ENCODE results near the gene DOCK1. TPM values are rescaled to one million over a fixed set of nuclear protein-coding genes. Genes with fewer than 3 reads are reported as not detected.
A peak's percentile ranks its signal among the peaks of the same experiment; 100 is the strongest.
"Not testable (repeated sequence)": the region's sequence is repeated elsewhere in the genome, so short reads cannot be mapped to it uniquely, and the experiment has no call there.

Gene DOCK1
- total RNA-seq, 2 donors from 2014 or later = 72.4 to 89.3 TPM

DNA sequence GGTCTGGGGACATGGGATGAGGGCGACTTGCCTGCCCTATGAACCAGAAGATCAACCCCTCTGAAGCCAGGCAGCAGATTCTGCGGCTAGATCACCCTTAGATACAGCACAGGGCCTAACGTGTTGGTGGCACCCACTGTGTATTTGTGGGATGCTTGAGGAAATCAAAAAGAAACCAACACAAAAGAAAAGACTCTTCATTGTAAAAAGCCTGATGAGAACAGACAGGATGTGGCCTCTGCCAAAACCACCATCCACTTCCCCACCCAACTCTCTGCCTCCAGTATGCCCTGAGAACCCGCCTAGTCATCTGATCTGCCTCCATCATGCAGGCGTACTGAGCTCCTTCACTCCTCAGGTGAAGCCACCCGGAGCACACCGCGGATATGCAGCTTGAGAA lies 388.4 kb downstream of the DOCK1 start:
- Histone ChIP-seq H3K4me1 (ENCODE audit: control insufficient read depth, insufficient read depth, low read length) (no peaks in the 10 kb centered on the region), H3K4me3 (ENCODE audit: low read length) (no peak overlapping the region), H3K27ac (ENCODE audit: low read depth, low read length) (no peak overlapping the region), H3K27me3 (ENCODE audit: control insufficient read depth, insufficient read depth, low read length, poor library complexity, severe bottlenecking) (no peaks in the 10 kb centered on the region), H3K9ac (ENCODE audit: extremely low read depth, low read length, poor library complexity, severe bottlenecking) (no peak overlapping the region), H3K9me3 (ENCODE audit: control insufficient read depth, low read length) (no peaks in the 10 kb centered on the region), H3K36me3 (ENCODE audit: control insufficient read depth, insufficient read depth, low read length) (no peaks in the 10 kb centered on the region)
- TF ChIP-seq, protein P1, sequence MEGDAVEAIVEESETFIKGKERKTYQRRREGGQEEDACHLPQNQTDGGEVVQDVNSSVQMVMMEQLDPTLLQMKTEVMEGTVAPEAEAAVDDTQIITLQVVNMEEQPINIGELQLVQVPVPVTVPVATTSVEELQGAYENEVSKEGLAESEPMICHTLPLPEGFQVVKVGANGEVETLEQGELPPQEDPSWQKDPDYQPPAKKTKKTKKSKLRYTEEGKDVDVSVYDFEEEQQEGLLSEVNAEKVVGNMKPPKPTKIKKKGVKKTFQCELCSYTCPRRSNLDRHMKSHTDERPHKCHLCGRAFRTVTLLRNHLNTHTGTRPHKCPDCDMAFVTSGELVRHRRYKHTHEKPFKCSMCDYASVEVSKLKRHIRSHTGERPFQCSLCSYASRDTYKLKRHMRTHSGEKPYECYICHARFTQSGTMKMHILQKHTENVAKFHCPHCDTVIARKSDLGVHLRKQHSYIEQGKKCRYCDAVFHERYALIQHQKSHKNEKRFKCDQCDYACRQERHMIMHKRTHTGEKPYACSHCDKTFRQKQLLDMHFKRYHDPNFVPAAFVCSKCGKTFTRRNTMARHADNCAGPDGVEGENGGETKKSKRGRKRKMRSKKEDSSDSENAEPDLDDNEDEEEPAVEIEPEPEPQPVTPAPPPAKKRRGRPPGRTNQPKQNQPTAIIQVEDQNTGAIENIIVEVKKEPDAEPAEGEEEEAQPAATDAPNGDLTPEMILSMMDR (conservative IDR thresholded peaks at IDR 0.05) = no peak
- DNase-seq = no peak
- 96 to 100% methylated on average over 2 to 8 of the region's 8 CpGs for WGBS, 2 experiments (ENCODE audit: insufficient coverage in 1 of 2, insufficient read length in 1 of 2)
- Mint-ChIP-seq H3K9me3 (peaks cover 14% of the 10 kb centered on the region), H3K27me3 (ENCODE audit: insufficient read depth) (no peaks in the 10 kb centered on the region), H3K27ac (peak overlapping the region; percentile 71), H3K4me1 (peaks cover 9% of the 10 kb centered on the region), H3K36me3 (ENCODE audit: low read depth) (peaks cover 20% of the 10 kb centered on the region), H3K4me3 (no peak overlapping the region)

DNA sequence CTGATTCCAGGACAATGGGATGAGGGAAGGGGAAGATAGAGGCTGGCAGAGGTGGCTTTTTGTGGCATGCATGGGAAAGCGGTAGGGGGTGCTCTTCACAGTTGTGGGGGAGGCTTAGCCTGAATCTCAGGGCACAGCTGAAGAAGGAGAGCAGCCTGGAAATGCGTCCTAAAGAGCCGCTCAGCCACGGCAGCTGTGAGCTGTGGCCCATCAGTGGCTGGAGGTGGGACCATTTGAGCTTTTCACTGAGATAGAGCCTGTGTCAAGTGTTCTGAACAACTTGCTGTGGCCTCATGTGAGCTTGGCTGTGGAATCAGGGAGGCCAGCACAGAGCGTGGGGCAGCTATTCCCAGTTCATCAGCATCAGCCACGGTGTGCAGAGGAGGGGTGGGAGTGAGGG lies 391.5 kb downstream of the DOCK1 start:
- Histone ChIP-seq H3K9me3 (ENCODE audit: control insufficient read depth, low read length) (no peaks in the 10 kb centered on the region), H3K27me3 (ENCODE audit: control insufficient read depth, insufficient read depth, low read length, poor library complexity, severe bottlenecking) (no peaks in the 10 kb centered on the region)

DNA sequence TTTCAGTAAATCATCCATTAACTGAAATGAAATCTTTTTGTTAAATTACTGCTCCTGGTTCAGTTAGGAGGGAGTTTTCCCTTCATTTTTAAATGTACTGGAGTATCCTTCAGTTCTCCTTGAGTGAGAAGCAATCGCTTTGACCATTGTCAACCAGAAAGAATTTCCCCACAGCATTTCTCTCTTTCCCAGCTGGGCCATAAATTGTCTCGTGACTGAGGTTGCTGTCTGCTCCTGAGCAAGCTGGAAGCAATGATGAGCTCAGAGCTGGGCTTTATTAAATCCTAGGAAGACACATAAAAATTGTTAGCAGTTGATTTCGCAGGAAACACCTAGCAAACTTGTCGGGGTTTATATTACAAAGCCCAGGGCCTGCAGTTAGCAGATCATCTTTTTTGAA lies 393.2 kb downstream of the DOCK1 start:
- Mint-ChIP-seq H3K9me3 (no peaks in the 10 kb centered on the region), H3K27ac (no peak overlapping the region), H3K27me3 (ENCODE audit: insufficient read depth) (no peaks in the 10 kb centered on the region), H3K4me1 (peaks cover 12% of the 10 kb centered on the region), H3K36me3 (ENCODE audit: low read depth) (peaks cover 12% of the 10 kb centered on the region), H3K4me3 (no peak overlapping the region)
- Histone ChIP-seq H3K4me1 (ENCODE audit: control insufficient read depth, insufficient read depth, low read length) (no peaks in the 10 kb centered on the region), H3K9me3 (ENCODE audit: control insufficient read depth, low read length) (no peaks in the 10 kb centered on the region), H3K27me3 (ENCODE audit: control insufficient read depth, insufficient read depth, low read length, poor library complexity, severe bottlenecking) (no peaks in the 10 kb centered on the region), H3K9ac (ENCODE audit: extremely low read depth, low read length, poor library complexity, severe bottlenecking) (no peak overlapping the region), H3K4me3 (ENCODE audit: low read length) (no peak overlapping the region), H3K36me3 (ENCODE audit: control insufficient read depth, insufficient read depth, low read length) (no peaks in the 10 kb centered on the region), H3K27ac (ENCODE audit: low read depth, low read length) (no peak overlapping the region)
- WGBS, 2 experiments (ENCODE audit: insufficient coverage in 1 of 2, insufficient read length in 1 of 2) = 92 to 95% methylated on average over 4 of the region's 4 CpGs
- no peak for DNase-seq
- TF ChIP-seq, protein P1 (conservative IDR thresholded peaks at IDR 0.05) = no peak

More for the DNA sequence above, 391.5 kb downstream of the DOCK1 start:
- Histone ChIP-seq H3K27ac (ENCODE audit: low read depth, low read length) (no peak overlapping the region), H3K36me3 (ENCODE audit: control insufficient read depth, insufficient read depth, low read length) (no peaks in the 10 kb centered on the region), H3K4me3 (ENCODE audit: low read length) (no peak overlapping the region), H3K4me1 (ENCODE audit: control insufficient read depth, insufficient read depth, low read length) (no peaks in the 10 kb centered on the region), H3K9ac (ENCODE audit: extremely low read depth, low read length, poor library complexity, severe bottlenecking) (no peak overlapping the region)
- TF ChIP-seq, protein P1 (conservative IDR thresholded peaks at IDR 0.05) = no peak
- DNase-seq = no peak
- no peak overlapping the region for H3K27ac Mint-ChIP-seq
- no peak overlapping the region for H3K4me3 Mint-ChIP-seq
- peaks cover 9% of the 10 kb centered on the region for H3K4me1 Mint-ChIP-seq
- H3K27me3 Mint-ChIP-seq (ENCODE audit: insufficient read depth) = no peaks in the 10 kb centered on the region
- 90 to 95% methylated on average over 4 to 6 of the region's 6 CpGs for WGBS, 2 experiments (ENCODE audit: insufficient coverage in 1 of 2, insufficient read length in 1 of 2)
- no peaks in the 10 kb centered on the region for H3K9me3 Mint-ChIP-seq
- peaks cover 11% of the 10 kb centered on the region for H3K36me3 Mint-ChIP-seq (ENCODE audit: low read depth)

DNA sequence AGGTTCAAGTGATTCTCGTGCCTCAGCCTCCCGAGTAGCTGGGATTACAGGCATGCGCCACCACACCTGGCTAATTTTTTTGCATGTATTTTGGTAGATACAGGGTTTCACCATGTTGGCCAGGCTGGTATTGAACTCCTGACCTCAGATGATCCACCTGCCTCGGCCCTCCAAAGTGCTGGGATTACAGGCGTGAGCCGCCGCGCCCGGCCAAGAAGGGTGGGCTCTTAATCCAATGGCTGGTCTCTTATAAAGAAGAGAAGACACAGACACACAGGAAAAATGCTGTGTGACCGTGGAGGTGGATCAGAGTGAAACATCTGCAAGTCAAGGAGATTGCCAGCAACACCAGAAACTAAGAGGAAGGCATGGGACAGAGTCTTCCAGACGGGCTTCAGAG lies 394.0 kb downstream of the DOCK1 start:
- 95 to 99% methylated on average over 8 to 11 of the region's 11 CpGs for WGBS, 2 experiments (ENCODE audit: insufficient coverage in 1 of 2, insufficient read length in 1 of 2)
- H3K4me3 ChIP-seq (ENCODE audit: low read length); H3K4me1 ChIP-seq (ENCODE audit: control insufficient read depth, insufficient read depth, low read length); DNase-seq; H3K27ac ChIP-seq (ENCODE audit: low read depth, low read length); H3K9ac ChIP-seq (ENCODE audit: extremely low read depth, low read length, poor library complexity, severe bottlenecking); H3K27me3 ChIP-seq (ENCODE audit: control insufficient read depth, insufficient read depth, low read length, poor library complexity, severe bottlenecking); H3K36me3 Mint-ChIP-seq (ENCODE audit: low read depth); H3K9me3 Mint-ChIP-seq; H3K36me3 ChIP-seq (ENCODE audit: control insufficient read depth, insufficient read depth, low read length); H3K27ac Mint-ChIP-seq; H3K9me3 ChIP-seq (ENCODE audit: control insufficient read depth, low read length); H3K4me3 Mint-ChIP-seq; H3K27me3 Mint-ChIP-seq (ENCODE audit: insufficient read depth): not testable (repeated sequence)
- H3K4me1 Mint-ChIP-seq = peaks cover 12% of the 10 kb centered on the region

Measured in endodermal cell (in vitro differentiated cells).